Measurements from ENCODE around the gene GID8.
A peak's percentile ranks its signal among the peaks of the same experiment; 100 is the strongest.

Gene GID8

GRCh38 chr20:62938105-62938888 lies at the start of gene GID8:
Gene GID8 (plus strand): TSS chr20:62938147. CDS start chr20:62941503, 3,356 bp downstream.
- peaks cover 36% of the 10 kb centered on the region for H3K4me1 ChIP-seq (ENCODE audit: control insufficient read depth, insufficient read depth, low read length)
- no peaks in the 10 kb centered on the region for H3K27me3 ChIP-seq (ENCODE audit: control insufficient read depth, insufficient read depth, low read length)
- peaks cover 52% of the 10 kb centered on the region for H3K36me3 ChIP-seq (ENCODE audit: control insufficient read depth, insufficient read depth, low read length)
- peak within 1 kb of the TSS; percentile 86 for H3K4me3 ChIP-seq (ENCODE audit: low read depth, low read length)
- H3K9ac ChIP-seq (ENCODE audit: low read length): peak within 1 kb of the TSS; percentile 96
- H3K9me3 ChIP-seq (ENCODE audit: control insufficient read depth, insufficient read depth, low read depth, low read length): no peaks in the 10 kb centered on the region
- peak within 1 kb of the TSS; percentile 95 for H3K27ac ChIP-seq (ENCODE audit: low read depth, low read length)

GRCh38 chr20:62888406-62888805 lies 49.5 kb upstream of the GID8 start:
- Histone ChIP-seq H3K4me3 (ENCODE audit: low read depth, low read length) (no peak overlapping the region), H3K27ac (ENCODE audit: low read depth, low read length) (no peak overlapping the region), H3K9me3 (ENCODE audit: control insufficient read depth, insufficient read depth, low read depth, low read length) (no peaks in the 10 kb centered on the region), H3K27me3 (ENCODE audit: control insufficient read depth, insufficient read depth, low read length) (no peaks in the 10 kb centered on the region), H3K36me3 (ENCODE audit: control insufficient read depth, insufficient read depth, low read length) (peaks cover 74% of the 10 kb centered on the region), H3K9ac (ENCODE audit: low read length) (no peak overlapping the region), H3K4me1 (ENCODE audit: control insufficient read depth, insufficient read depth, low read length) (peaks cover 25% of the 10 kb centered on the region)

- peaks cover 79% of the 10 kb centered on the region for H3K36me3 ChIP-seq (ENCODE audit: control insufficient read depth, insufficient read depth, low read length)
- H3K9ac ChIP-seq (ENCODE audit: low read length): no peak overlapping the region
- H3K4me3 ChIP-seq (ENCODE audit: low read depth, low read length): no peak overlapping the region
- H3K27ac ChIP-seq (ENCODE audit: low read depth, low read length): no peak overlapping the region
- H3K4me1 ChIP-seq (ENCODE audit: control insufficient read depth, insufficient read depth, low read length): peaks cover 25% of the 10 kb centered on the region
- H3K9me3 ChIP-seq (ENCODE audit: control insufficient read depth, insufficient read depth, low read depth, low read length): no peaks in the 10 kb centered on the region
- H3K27me3 ChIP-seq (ENCODE audit: control insufficient read depth, insufficient read depth, low read length): no peaks in the 10 kb centered on the region
Observed at GRCh38 chr20:62888910-62889309, 49.0 kb upstream of the GID8 start.

- Histone ChIP-seq H3K9ac (ENCODE audit: low read length) (no peak overlapping the region), H3K36me3 (ENCODE audit: control insufficient read depth, insufficient read depth, low read length) (peaks cover 84% of the 10 kb centered on the region), H3K4me3 (ENCODE audit: low read depth, low read length) (no peak overlapping the region), H3K27me3 (ENCODE audit: control insufficient read depth, insufficient read depth, low read length) (no peaks in the 10 kb centered on the region), H3K27ac (ENCODE audit: low read depth, low read length) (no peak overlapping the region), H3K9me3 (ENCODE audit: control insufficient read depth, insufficient read depth, low read depth, low read length) (no peaks in the 10 kb centered on the region), H3K4me1 (ENCODE audit: control insufficient read depth, insufficient read depth, low read length) (peaks cover 20% of the 10 kb centered on the region)
Observed at GRCh38 chr20:62889411-62889810, 48.5 kb upstream of the GID8 start.

- Histone ChIP-seq H3K9me3 (ENCODE audit: control insufficient read depth, insufficient read depth, low read depth, low read length) (no peaks in the 10 kb centered on the region), H3K9ac (ENCODE audit: low read length) (no peak overlapping the region), H3K4me1 (ENCODE audit: control insufficient read depth, insufficient read depth, low read length) (peaks cover 16% of the 10 kb centered on the region), H3K36me3 (ENCODE audit: control insufficient read depth, insufficient read depth, low read length) (peaks cover 88% of the 10 kb centered on the region), H3K4me3 (ENCODE audit: low read depth, low read length) (no peak overlapping the region), H3K27me3 (ENCODE audit: control insufficient read depth, insufficient read depth, low read length) (no peaks in the 10 kb centered on the region), H3K27ac (ENCODE audit: low read depth, low read length) (no peak overlapping the region)
Observed at GRCh38 chr20:62889871-62890270, 48.1 kb upstream of the GID8 start.

- Histone ChIP-seq H3K4me1 (ENCODE audit: control insufficient read depth, insufficient read depth, low read length) (peaks cover 10% of the 10 kb centered on the region), H3K27me3 (ENCODE audit: control insufficient read depth, insufficient read depth, low read length) (no peaks in the 10 kb centered on the region), H3K9ac (ENCODE audit: low read length) (no peak overlapping the region), H3K9me3 (ENCODE audit: control insufficient read depth, insufficient read depth, low read depth, low read length) (no peaks in the 10 kb centered on the region), H3K4me3 (ENCODE audit: low read depth, low read length) (no peak overlapping the region), H3K27ac (ENCODE audit: low read depth, low read length) (no peak overlapping the region), H3K36me3 (ENCODE audit: control insufficient read depth, insufficient read depth, low read length) (peaks cover 94% of the 10 kb centered on the region)
Observed at GRCh38 chr20:62890444-62890843, 47.5 kb upstream of the GID8 start.

- peaks cover 99% of the 10 kb centered on the region for H3K36me3 ChIP-seq (ENCODE audit: control insufficient read depth, insufficient read depth, low read length)
- no peak overlapping the region for H3K27ac ChIP-seq (ENCODE audit: low read depth, low read length)
- no peak overlapping the region for H3K9ac ChIP-seq (ENCODE audit: low read length)
Observed at GRCh38 chr20:62891111-62891510, 46.8 kb upstream of the GID8 start.

GRCh38 chr20:62892348-62893304 lies 45.3 kb upstream of the GID8 start:
- H3K4me3 ChIP-seq (ENCODE audit: low read depth, low read length): no peak overlapping the region
- no peak overlapping the region for H3K27ac ChIP-seq (ENCODE audit: low read depth, low read length)
- H3K9me3 ChIP-seq (ENCODE audit: control insufficient read depth, insufficient read depth, low read depth, low read length): no peaks in the 10 kb centered on the region
- H3K27me3 ChIP-seq (ENCODE audit: control insufficient read depth, insufficient read depth, low read length): no peaks in the 10 kb centered on the region
- H3K9ac ChIP-seq (ENCODE audit: low read length): no peak overlapping the region
- H3K4me1 ChIP-seq (ENCODE audit: control insufficient read depth, insufficient read depth, low read length): no peaks in the 10 kb centered on the region
- H3K36me3 ChIP-seq (ENCODE audit: control insufficient read depth, insufficient read depth, low read length): peaks cover 95% of the 10 kb centered on the region

More at GRCh38 chr20:62891111-62891510, 46.8 kb upstream of the GID8 start:
- peaks cover 3% of the 10 kb centered on the region; the same call in 1 of the 2 replicates for H3K4me1 ChIP-seq (ENCODE audit: control insufficient read depth, insufficient read depth, low read length)
- H3K9me3 ChIP-seq (ENCODE audit: control insufficient read depth, insufficient read depth, low read depth, low read length): no peaks in the 10 kb centered on the region
- no peaks in the 10 kb centered on the region for H3K27me3 ChIP-seq (ENCODE audit: control insufficient read depth, insufficient read depth, low read length)
- H3K4me3 ChIP-seq (ENCODE audit: low read depth, low read length): no peak overlapping the region

GRCh38 chr20:62893700-62894099 lies 44.2 kb upstream of the GID8 start:
- H3K36me3 ChIP-seq (ENCODE audit: control insufficient read depth, insufficient read depth, low read length): peaks cover 84% of the 10 kb centered on the region
- H3K4me3 ChIP-seq (ENCODE audit: low read depth, low read length): no peak overlapping the region
- H3K27ac ChIP-seq (ENCODE audit: low read depth, low read length): no peak overlapping the region
- H3K27me3 ChIP-seq (ENCODE audit: control insufficient read depth, insufficient read depth, low read length): no peaks in the 10 kb centered on the region
- H3K9me3 ChIP-seq (ENCODE audit: control insufficient read depth, insufficient read depth, low read depth, low read length): no peaks in the 10 kb centered on the region
- no peak overlapping the region for H3K9ac ChIP-seq (ENCODE audit: low read length)
- H3K4me1 ChIP-seq (ENCODE audit: control insufficient read depth, insufficient read depth, low read length): 0 out of 2 replicates have a peak, but pooled peaks cover 2% of the 10 kb centered on the region

- Histone ChIP-seq H3K27me3 (ENCODE audit: control insufficient read depth, insufficient read depth, low read length) (no peaks in the 10 kb centered on the region), H3K4me3 (ENCODE audit: low read depth, low read length) (no peak overlapping the region), H3K4me1 (ENCODE audit: control insufficient read depth, insufficient read depth, low read length) (peaks cover 8% of the 10 kb centered on the region), H3K36me3 (ENCODE audit: control insufficient read depth, insufficient read depth, low read length) (peaks cover 78% of the 10 kb centered on the region), H3K9ac (ENCODE audit: low read length) (no peak overlapping the region), H3K9me3 (ENCODE audit: control insufficient read depth, insufficient read depth, low read depth, low read length) (no peaks in the 10 kb centered on the region), H3K27ac (ENCODE audit: low read depth, low read length) (no peak overlapping the region)
Observed at GRCh38 chr20:62894261-62894660, 43.7 kb upstream of the GID8 start.

- Histone ChIP-seq H3K9ac (ENCODE audit: low read length) (no peak overlapping the region), H3K36me3 (ENCODE audit: control insufficient read depth, insufficient read depth, low read length) (peaks cover 66% of the 10 kb centered on the region), H3K4me1 (ENCODE audit: control insufficient read depth, insufficient read depth, low read length) (peaks cover 19% of the 10 kb centered on the region), H3K4me3 (ENCODE audit: low read depth, low read length) (no peak overlapping the region), H3K9me3 (ENCODE audit: control insufficient read depth, insufficient read depth, low read depth, low read length) (no peaks in the 10 kb centered on the region), H3K27ac (ENCODE audit: low read depth, low read length) (no peak overlapping the region), H3K27me3 (ENCODE audit: control insufficient read depth, insufficient read depth, low read length) (no peaks in the 10 kb centered on the region)
Observed at GRCh38 chr20:62895539-62895938, 42.4 kb upstream of the GID8 start.

All from HUES6 (cell line).